ENCODE data around the gene CARD10.

- TF ChIP-seq POLR2AphosphoS5 (IDR thresholded peaks at IDR 0.05) (no peak), CTCF (IDR thresholded peaks at IDR 0.05) (no peak)
Measured at GRCh38 chr22:37482244-37482643, 37.0 kb downstream of the CARD10 start.
